Dermis microvascular lymphatic vessel endothelial cell (primary cell): ENCODE data around the gene MMS19. TPM values are rescaled to one million over a fixed set of nuclear protein-coding genes. Genes with fewer than 3 reads are reported as not detected.
"Not testable (repeated sequence)": the region's sequence is repeated elsewhere in the genome, so short reads cannot be mapped to it uniquely, and the experiment has no call there.

ENCODE experiments used
- DNase-seq, 2 donors: peaks; one replicate each; pipeline versions ENCODE4 v3.0.0 to v3.0.0-alpha.2; 2010; ENCODE audit warnings: low read depth in 2 of 2
- total RNA-seq: library from RNA; depleted of rRNA; stranded (reverse); fragments of >200 nt; gene quantifications from 2 replicates; pipeline ENCODE4 v1.2.1, GENCODE V29; 2014

The MMS19 gene
- total RNA-seq, 1 donor from 2014 or later, result 55.3 TPM

DNA sequence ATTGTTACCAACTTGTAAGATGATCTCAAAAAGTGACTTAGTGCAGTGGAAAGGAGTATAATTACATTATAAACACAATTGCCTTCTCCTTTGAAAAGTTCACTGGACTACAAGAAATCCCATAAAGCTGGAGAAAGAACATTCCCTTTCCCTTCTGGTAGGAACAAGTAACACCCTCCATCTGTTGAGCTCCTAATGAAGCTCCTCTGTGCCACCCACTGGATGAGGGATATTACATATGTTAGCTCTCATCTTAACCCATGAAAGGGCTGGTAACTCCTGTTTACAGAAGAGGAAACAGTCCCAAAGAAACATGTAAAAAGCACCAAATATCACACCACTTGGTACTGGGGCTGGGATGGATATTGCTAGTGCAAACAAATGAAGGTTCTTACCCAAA is 64.2 kb downstream of the MMS19 start:
- DNase-seq, result no peak

DNA sequence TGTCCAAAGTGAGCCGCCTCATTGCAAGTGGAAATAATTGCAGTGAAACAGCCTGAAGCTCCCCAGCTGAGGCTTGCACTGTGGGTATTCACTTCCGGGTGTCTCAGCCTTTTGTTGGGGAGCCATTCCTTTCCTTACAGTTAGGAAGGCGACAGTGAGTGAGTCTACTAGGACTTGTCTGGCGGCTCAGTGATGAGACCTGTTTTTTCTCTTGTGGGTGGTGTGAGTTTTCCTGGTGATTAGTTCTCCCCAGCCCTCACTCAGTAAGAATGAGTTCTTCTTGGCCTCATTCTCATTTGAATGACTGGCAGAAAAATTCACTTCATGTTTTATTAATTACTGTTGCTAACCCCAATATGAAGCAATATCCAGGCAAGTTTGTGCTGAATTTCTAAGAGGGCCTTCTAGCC is 69.6 kb downstream of the MMS19 start:
- no peak for DNase-seq

- peak in 1 of 2 donors; percentile 50 for DNase-seq
These were observed 70.5 kb downstream of the MMS19 start for GRCh38 chr10:97427571-97428179.

DNA sequence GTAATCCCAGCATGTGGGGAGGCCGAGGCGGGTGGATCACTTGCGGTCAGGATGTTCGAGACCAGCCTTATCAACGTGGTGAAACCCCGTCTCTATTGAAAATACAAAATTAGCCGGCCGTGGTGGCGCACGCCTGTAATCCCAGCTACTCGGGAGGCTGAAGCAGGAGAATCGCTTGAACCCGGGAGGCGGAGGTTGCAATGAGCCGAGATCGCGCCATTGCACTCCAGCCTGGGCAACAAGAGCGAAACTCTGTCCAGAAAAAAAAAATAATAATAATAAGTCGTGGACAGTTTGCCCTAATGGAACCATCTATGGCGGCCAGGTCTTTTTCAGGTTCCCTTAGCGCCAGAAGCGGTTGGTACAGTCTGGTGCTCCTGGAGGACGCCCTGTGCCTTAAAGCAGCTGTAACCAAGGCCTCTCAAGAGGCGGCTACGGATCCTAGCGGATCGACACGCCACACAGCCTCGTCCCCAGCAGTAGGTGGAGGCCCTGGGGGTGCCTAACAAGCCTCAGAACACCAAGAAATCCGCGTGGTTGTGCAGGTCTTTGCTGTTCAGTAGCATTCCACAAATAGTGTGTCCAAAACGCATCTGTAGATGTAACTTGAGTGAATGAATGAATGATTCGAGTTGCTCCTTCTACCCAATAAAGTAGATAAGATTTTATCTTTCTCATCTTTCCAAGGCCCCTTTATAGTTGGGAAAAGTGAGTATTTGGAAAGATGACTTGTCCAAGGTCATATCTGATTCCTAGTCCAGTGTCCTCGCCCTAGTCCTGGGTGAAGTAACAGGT is 71.2 kb downstream of the MMS19 start:
- peak in 1 of 2 donors; percentile 35 for DNase-seq

GRCh38 chr10:97425964-97426775 is 72.1 kb downstream of the MMS19 start, which contains the start of gene PGAM1:
Gene PGAM1, plus strand, starts transcription at chr10:97426191. Its CDS starts 117 bp downstream, at chr10:97426308.
- DNase-seq, result peak; percentile 93 to 96

DNA sequence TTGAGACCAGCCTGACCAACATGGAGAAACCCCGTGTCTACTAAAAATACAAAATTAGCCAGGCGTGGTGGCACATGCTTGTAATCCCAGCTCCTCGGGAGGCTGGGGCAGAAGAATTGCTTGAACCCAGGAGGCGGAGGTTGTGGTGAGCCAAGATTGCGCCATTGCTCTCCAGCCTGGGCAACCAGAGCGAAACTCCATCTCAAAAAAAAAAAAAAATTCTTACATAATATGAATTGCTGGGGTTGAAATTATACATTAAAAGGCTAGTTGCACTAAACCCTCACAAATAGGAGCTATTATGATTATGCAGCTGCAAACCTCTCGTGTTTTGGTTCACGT is 74.5 kb downstream of the MMS19 start:
- DNase-seq, result not testable (repeated sequence)

GRCh38 chr10:97416565-97416964 is 81.7 kb downstream of the MMS19 start:
- no peak for DNase-seq

GRCh38 chr10:97412891-97413304 is 85.3 kb downstream of the MMS19 start:
- DNase-seq, result peak in 1 of 2 donors; percentile 32

GRCh38 chr10:97411406-97411805 is 86.8 kb downstream of the MMS19 start:
- DNase-seq, result no peak

- no peak for DNase-seq
These were observed 89.7 kb downstream of the MMS19 start for GRCh38 chr10:97408496-97408992.

Other genes starting within 250 kb of the MMS19 start
- 10.5 and 11.7 TPM in 2 replicates for gene ARHGAP19, start 205.8 kb downstream of the MMS19 start, total RNA-seq
- 3.9 and 4.6 TPM in 2 replicates for gene FRAT1, start 179.2 kb downstream of the MMS19 start, total RNA-seq
- gene FRAT2, start 163.7 kb downstream of the MMS19 start, total RNA-seq, result 10.1 and 11.8 TPM in 2 replicates
- gene RRP12, start 97.1 kb downstream of the MMS19 start, total RNA-seq, result 10.2 and 10.4 TPM in 2 replicates
- gene PGAM1, start 72.2 kb downstream of the MMS19 start, total RNA-seq, result 241 and 263 TPM in 2 replicates
- 23.1 and 23.9 TPM in 2 replicates for gene EXOSC1, start 52.4 kb downstream of the MMS19 start, total RNA-seq
- 28.0 and 32.0 TPM in 2 replicates for gene ZDHHC16, start 52.2 kb downstream of the MMS19 start, total RNA-seq
- gene UBTD1, start 502 bp upstream of the MMS19 start, total RNA-seq, result 45.1 and 62.6 TPM in 2 replicates
- gene ANKRD2, start 74.4 kb upstream of the MMS19 start, total RNA-seq, result 0.13 and 0.26 TPM in 2 replicates
- 0.38 and 0.77 TPM in 2 replicates for gene HOGA1, start 86.0 kb upstream of the MMS19 start, total RNA-seq
- gene C10orf62, start 91.3 kb upstream of the MMS19 start, total RNA-seq, result not detected in 2 replicates
- 1.8 and 3.0 TPM in 2 replicates for gene MORN4, start 135.1 kb upstream of the MMS19 start, total RNA-seq
- 10.5 and 15.2 TPM in 2 replicates for gene PI4K2A, start 142.2 kb upstream of the MMS19 start, total RNA-seq
- gene AVPI1, start 188.8 kb upstream of the MMS19 start, total RNA-seq, result 3.0 and 5.3 TPM in 2 replicates
- gene MARVELD1, start 215.3 kb upstream of the MMS19 start, total RNA-seq, result 10.5 and 14.0 TPM in 2 replicates
- gene ZFYVE27, start 238.7 kb upstream of the MMS19 start, total RNA-seq, result 10.0 and 17.6 TPM in 2 replicates